SK-N-MC (cell line): ENCODE results near the gene POP4.

Experiments used
- DNase-seq: peaks from one replicate; pipeline ENCODE4 v3.0.0-alpha.2; 2011; ENCODE audit warnings: low read depth, low spot score
- H3K27ac ChIP-seq: fragments of 200-600 bp; sonication (generic); 2 replicates; pipeline ENCODE4 v1.5.1; 2016; ENCODE audit warnings: mixed run types
- H3K36me3 ChIP-seq: fragments of 200-600 bp; sonication (generic); 2 replicates; pipeline ENCODE4 v1.6.1; 2017; ENCODE audit warnings: antibody characterized with exemption, low read length, mixed read lengths; ENCODE audit not compliant: insufficient read depth
- H3K4me3 ChIP-seq: fragments of 200-600 bp; sonication (generic); 2 replicates; pipeline ENCODE4 v1.5.1; 2016
- H3K9ac ChIP-seq: fragments of 200-600 bp; sonication (generic); 2 replicates; pipeline ENCODE4 v1.8.0; 2017; ENCODE audit warnings: mixed run types, mixed read lengths; ENCODE audit not compliant: insufficient read length
- H3K9me3 ChIP-seq: fragments of 200-600 bp; sonication (generic); 2 replicates; pipeline ENCODE4 v1.6.1; 2017; ENCODE audit warnings: low read depth, mild to moderate bottlenecking, antibody characterized with exemption, low read length, moderate library complexity, mixed read lengths
- EZH2 ChIP-seq: fragments of 200-600 bp; sonication (generic); IDR thresholded peaks from one replicate; pipeline ENCODE4 v1.6.1; 2017; ENCODE audit warnings: antibody characterized with exemption
- FOXP2 ChIP-seq: optimal IDR thresholded peaks from 2 replicates; pipeline ENCODE3; 2011; ENCODE audit warnings: mild to moderate bottlenecking, moderate library complexity; ENCODE audit not compliant: insufficient read depth; ENCODE audit errors: extremely low read length, control extremely low read depth
- POLR2AphosphoS5 ChIP-seq: IDR thresholded peaks from 2 replicates; pipeline ENCODE4 v1.6.1; 2012; ENCODE audit warnings: mild to moderate bottlenecking, low read depth, low read length, borderline replicate concordance

The POP4 gene

GRCh38 chr19:29586401-29586800 is 19.7 kb upstream of the POP4 start:
- Histone ChIP-seq H3K27ac (no peak overlapping the region), H3K36me3 (no peaks in the 10 kb centered on the region), H3K4me3 (no peak overlapping the region), H3K9me3 (no peaks in the 10 kb centered on the region), H3K9ac (no peak overlapping the region)
- TF ChIP-seq POLR2AphosphoS5 (no peak), EZH2 (no peak), FOXP2 (no peak)
- DNase-seq = no peak

DNA sequence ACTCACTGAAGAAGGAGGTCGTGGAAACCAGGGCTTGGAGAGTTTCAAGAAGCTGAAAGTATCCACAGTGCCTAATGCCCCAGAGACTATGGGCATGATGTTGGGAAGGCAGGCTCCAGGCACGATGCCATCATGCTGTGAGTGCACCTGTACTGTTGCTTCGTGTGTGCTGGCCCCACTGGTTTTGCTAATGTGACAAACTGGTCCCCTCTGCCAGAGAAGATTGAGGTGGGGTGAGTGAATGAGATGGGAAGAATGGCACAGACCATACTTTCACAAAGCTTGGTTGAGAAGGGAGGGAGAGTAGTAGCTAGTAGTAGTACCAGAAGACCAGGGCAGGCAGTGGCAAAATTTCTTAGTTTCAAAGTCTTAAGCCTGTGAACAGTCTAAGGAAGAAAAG is 19.0 kb upstream of the POP4 start:
- no peak for DNase-seq
- H3K36me3 ChIP-seq = no peaks in the 10 kb centered on the region
- H3K9me3 ChIP-seq = no peaks in the 10 kb centered on the region
- H3K27ac ChIP-seq = no peak overlapping the region
- no peak overlapping the region for H3K9ac ChIP-seq
- TF ChIP-seq FOXP2 (no peak), EZH2 (no peak), POLR2AphosphoS5 (no peak)
- H3K4me3 ChIP-seq = no peak overlapping the region

- no peak for TF ChIP-seq FOXP2
- TF ChIP-seq POLR2AphosphoS5 = no peak
- TF ChIP-seq EZH2 = no peak
- no peak for DNase-seq
These were observed 18.5 kb upstream of the POP4 start for GRCh38 chr19:29587518-29587986.

GRCh38 chr19:29588095-29588494 is 18.0 kb upstream of the POP4 start:
- Histone ChIP-seq H3K27ac (no peak overlapping the region), H3K9me3 (no peaks in the 10 kb centered on the region), H3K4me3 (no peak overlapping the region), H3K36me3 (no peaks in the 10 kb centered on the region), H3K9ac (no peak overlapping the region)
- TF ChIP-seq EZH2 (no peak), POLR2AphosphoS5 (no peak), FOXP2 (no peak)
- DNase-seq = no peak

More at GRCh38 chr19:29587518-29587986, 18.5 kb upstream of the POP4 start:
- Histone ChIP-seq H3K9me3 (no peaks in the 10 kb centered on the region), H3K9ac (no peak overlapping the region), H3K4me3 (no peak overlapping the region), H3K27ac (no peak overlapping the region), H3K36me3 (no peaks in the 10 kb centered on the region)

GRCh38 chr19:29590278-29590677 is 15.8 kb upstream of the POP4 start:
- no peak overlapping the region for H3K4me3 ChIP-seq
- H3K9ac ChIP-seq = no peak overlapping the region
- H3K27ac ChIP-seq = no peak overlapping the region
- DNase-seq = no peak
- TF ChIP-seq POLR2AphosphoS5 = no peak
- TF ChIP-seq FOXP2 = no peak
- no peak for TF ChIP-seq EZH2
- no peaks in the 10 kb centered on the region for H3K9me3 ChIP-seq
- H3K36me3 ChIP-seq = no peaks in the 10 kb centered on the region

GRCh38 chr19:29591670-29592069 is 14.4 kb upstream of the POP4 start:
- Histone ChIP-seq H3K4me3 (no peak overlapping the region), H3K9ac (no peak overlapping the region), H3K36me3 (no peaks in the 10 kb centered on the region), H3K9me3 (no peaks in the 10 kb centered on the region), H3K27ac (no peak overlapping the region)
- DNase-seq = no peak
- TF ChIP-seq POLR2AphosphoS5 = no peak
- no peak for TF ChIP-seq EZH2
- TF ChIP-seq FOXP2 = no peak

DNA sequence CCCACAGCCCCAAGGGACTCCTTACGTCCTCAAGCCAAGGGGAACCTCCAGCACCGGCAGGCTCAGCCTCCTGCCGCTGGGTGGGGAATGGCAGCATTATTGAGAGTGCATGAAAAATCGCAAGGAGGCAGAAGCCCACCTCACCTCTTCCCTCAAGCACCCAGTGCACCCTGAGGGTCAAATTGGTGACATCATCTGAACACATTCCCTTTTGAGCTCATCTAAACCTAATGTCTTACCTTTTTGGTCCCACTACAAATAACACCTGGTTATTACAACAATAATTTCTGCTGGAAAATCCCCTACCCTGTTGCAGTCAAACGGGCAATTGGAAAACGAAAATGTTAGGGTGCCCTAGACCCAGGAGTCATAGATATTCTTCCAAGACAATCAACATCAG is 12.2 kb upstream of the POP4 start:
- DNase-seq = no peak
- TF ChIP-seq POLR2AphosphoS5 (no peak), EZH2 (no peak), FOXP2 (no peak)
- H3K9me3 ChIP-seq = no peaks in the 10 kb centered on the region
- H3K27ac ChIP-seq = no peak overlapping the region
- H3K36me3 ChIP-seq = no peaks in the 10 kb centered on the region
- no peak overlapping the region for H3K9ac ChIP-seq
- H3K4me3 ChIP-seq = no peak overlapping the region

DNA sequence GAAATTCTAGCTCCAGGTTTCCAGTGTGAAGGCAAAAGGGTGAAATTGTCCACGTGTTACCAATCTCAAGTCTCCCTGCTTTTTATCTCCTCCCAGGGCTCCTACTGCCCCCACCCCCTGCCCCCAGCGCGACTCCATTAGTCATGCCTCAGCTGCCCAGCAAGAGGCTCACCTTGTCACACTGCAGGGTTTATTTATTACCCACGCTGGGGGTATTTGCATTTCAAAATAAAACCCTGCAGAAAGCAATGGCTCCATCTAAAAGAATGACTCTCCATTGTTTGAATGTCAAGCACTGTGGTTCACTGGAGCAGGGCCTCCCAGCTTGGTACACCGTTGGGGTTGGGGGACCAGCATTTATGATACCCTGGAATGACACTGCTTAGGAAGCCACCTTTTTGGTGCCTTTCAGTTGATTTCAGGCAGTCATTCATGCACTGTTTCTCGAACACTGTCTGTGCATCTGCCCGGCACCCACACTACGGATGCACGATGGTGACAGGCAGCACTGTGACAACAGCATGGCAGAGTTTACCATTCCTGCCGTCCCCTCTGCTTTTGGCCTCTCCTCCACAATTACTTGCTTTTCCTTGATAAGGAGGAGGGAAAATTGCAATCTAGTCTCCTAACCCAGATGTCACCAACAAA is 9.9 kb upstream of the POP4 start:
- DNase-seq = no peak
- Histone ChIP-seq H3K9ac (no peak overlapping the region), H3K36me3 (no peaks in the 10 kb centered on the region), H3K4me3 (no peak overlapping the region), H3K9me3 (no peaks in the 10 kb centered on the region), H3K27ac (no peak overlapping the region)
- TF ChIP-seq POLR2AphosphoS5 (no peak), FOXP2 (no peak), EZH2 (no peak)

- Histone ChIP-seq H3K27ac (no peak overlapping the region), H3K9me3 (no peaks in the 10 kb centered on the region), H3K9ac (no peak overlapping the region), H3K36me3 (no peaks in the 10 kb centered on the region), H3K4me3 (no peak overlapping the region)
- TF ChIP-seq EZH2 (no peak), POLR2AphosphoS5 (no peak), FOXP2 (no peak)
- DNase-seq = no peak
These were observed 9.1 kb upstream of the POP4 start for GRCh38 chr19:29596885-29597525.

GRCh38 chr19:29598036-29598435 is 8.0 kb upstream of the POP4 start:
- Histone ChIP-seq H3K9ac (no peak overlapping the region), H3K4me3 (no peak overlapping the region), H3K36me3 (no peaks in the 10 kb centered on the region), H3K27ac (no peak overlapping the region), H3K9me3 (no peaks in the 10 kb centered on the region)
- TF ChIP-seq EZH2 = no peak
- no peak for TF ChIP-seq FOXP2
- TF ChIP-seq POLR2AphosphoS5 = no peak
- no peak for DNase-seq
